K562 treated with DMSO at 1 percent for 24 hours (cell line): ENCODE results near the gene OPHN1. TPM values are rescaled to one million over a fixed set of nuclear protein-coding genes. Genes with fewer than 3 reads are reported as not detected.

ENCODE experiments used
- total RNA-seq: library from RNA; unstranded; fragments of 300-600 nt; gene quantifications from 2 replicates; pipeline ENCODE4 v1.2.3, GENCODE V29; 2022; ENCODE audit warnings: low read depth; ENCODE audit not compliant: insufficient read depth

OPHN1 gene
- 1.0 and 1.9 TPM in 2 replicates for total RNA-seq

GRCh38 chrX:68433155-68433980 lies at the start of gene OPHN1:
Gene OPHN1 (minus strand): TSS chrX:68433495. CDS start chrX:68433020, 475 bp downstream.

Other genes starting within 250 kb of the OPHN1 start
- 7.3 and 11.7 TPM in 2 replicates for gene YIPF6, start 65.6 kb upstream of the OPHN1 start, total RNA-seq
- 21.4 and 23.3 TPM in 2 replicates for gene STARD8, start 214.2 kb upstream of the OPHN1 start, total RNA-seq